ENCODE results near the gene PARP15.
A peak's percentile ranks its signal among the peaks of the same experiment; 100 is the strongest.
"Not testable (repeated sequence)": the region's sequence is repeated elsewhere in the genome, so short reads cannot be mapped to it uniquely, and the experiment has no call there.

PARP15 gene

GRCh38 chr3:122577409-122578031, at the start of gene PARP15:
PARP15 (plus strand) TSS chr3:122577650; CDS start chr3:122577668, 18 bp downstream.
- no peak for DNase-seq

DNA sequence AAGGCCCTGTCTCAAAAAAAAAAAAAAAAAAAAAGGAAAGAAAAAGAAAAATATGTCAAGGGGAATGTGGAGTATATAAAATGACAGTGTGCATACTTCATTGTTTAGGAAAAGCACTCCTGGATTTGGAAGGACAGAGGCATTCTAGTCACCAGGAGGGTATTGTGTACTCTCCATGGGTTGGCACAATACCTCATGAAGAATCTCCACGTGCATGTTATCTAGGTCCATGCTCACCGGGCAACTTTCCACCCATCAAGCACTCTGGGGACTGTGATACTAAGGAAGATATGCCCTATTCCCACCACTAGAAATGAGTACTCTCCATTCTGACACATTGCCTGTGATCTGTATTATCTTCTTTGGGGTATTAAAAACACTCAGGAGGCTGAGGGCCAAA, 47.3 kb upstream of the PARP15 start:
- no peak for DNase-seq

DNA sequence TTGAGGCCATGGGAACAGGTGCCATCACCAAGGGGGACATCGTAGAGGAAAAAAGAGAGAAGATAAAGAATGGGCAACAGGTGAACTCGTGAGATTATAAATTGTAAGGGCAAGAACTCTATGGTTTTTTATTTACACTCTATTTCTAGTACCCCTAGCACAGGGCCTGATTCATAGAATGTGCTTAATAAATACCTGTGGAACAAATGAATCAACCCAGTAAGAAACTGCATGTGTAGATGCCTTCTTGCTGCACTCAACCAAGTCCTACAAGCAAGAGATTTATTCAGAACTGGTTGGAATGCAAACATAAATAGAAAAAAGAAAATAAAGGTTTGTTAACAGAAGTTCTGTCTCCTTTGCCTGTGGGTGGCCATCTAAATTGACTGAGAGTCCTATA, 44.0 kb upstream of the PARP15 start:
- DNase-seq, result no peak

- no peak for DNase-seq
Measured at GRCh38 chr3:122533931-122534334, 43.5 kb upstream of the PARP15 start.

DNA sequence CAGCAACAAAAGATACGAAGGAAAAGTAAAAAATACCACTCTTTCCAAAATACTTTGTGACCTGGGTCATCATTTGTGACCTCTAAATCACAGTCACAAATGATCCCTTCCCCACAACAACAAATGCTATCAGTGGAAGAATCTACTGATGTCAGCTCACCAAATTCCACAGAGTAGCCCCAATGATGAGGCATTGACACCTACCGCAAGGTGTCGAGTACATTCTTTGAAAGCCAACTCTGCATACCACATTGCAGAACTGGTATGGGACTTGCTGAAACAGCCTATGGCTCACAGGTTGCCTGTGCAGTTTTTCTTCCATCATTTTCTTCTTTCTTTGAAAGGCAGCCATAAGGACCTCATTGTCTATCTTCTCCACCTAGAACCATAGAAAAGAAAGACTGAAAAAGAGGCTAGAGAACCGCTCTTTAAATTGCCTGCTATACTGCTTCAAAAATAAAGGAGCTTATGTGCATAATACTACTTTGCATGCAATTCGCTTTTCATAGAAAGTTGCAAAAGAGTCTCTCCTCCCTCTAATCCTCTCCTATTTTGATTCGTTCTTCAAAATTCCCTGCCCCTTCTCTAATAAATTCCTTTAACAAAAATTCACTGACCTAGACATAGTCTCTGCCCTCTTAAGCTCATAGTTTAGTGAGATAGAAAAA, 41.4 kb upstream of the PARP15 start:
- no peak for DNase-seq

DNA sequence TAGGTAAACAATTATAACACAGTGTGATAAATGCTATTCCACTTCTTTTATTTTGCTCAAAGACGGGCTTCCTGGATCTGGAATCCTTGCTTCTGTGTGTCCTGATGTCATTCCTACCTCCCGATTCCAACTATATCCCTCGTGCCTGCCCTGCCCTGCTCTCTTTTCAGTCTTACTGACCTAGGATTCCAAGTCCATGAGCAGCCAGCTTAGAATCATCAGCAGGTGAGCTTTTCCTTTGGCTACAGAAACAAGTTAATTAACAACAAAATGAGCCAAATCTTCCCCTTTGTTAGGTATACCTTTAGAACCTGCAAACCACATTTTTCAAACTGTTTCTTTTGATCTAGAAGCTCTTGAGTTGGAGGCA, 40.8 kb upstream of the PARP15 start:
- no peak for DNase-seq

GRCh38 chr3:122538956-122539490, 38.4 kb upstream of the PARP15 start:
- no peak for DNase-seq

GRCh38 chr3:122546151-122546550, 31.3 kb upstream of the PARP15 start:
- no peak for DNase-seq

DNA sequence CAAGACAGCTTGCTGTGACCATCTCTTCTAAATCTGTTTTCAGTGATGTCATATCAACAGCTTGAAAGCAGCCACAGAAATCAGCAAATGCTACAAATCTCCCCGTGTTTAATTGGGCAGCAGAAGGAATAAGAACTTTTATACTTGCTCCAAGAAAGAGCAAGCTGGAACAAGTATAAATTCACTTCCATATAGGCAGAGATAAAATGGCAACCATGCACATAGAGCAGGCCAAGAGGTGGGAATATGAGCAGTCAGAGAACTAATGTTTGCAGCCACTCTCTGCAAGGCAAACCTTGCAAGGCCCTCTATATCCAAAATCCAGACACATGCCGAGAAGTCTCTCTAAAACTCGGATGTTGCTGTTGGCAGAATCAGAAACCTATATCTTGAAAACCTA, 29.4 kb upstream of the PARP15 start:
- DNase-seq, result no peak

DNA sequence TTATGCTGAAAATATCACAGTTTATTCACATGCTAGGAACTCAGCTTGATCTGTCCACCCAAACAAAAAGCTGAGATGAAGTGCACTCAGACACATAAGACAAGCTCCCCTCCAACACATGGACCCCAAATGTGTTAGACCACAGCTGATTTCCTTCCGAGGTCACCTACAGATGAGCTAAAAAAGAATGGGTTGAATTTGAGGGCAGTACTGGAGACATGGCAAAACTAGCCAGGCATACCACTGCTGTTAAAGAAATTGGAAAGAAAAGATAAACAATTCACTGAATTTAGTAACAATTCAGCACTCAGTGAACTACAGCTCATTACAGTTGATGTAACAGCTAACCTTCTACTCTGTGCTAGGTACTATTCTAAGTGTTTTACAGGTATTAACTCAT, 28.8 kb upstream of the PARP15 start:
- no peak for DNase-seq

- no peak for DNase-seq
Measured at GRCh38 chr3:122553171-122553570, 24.3 kb upstream of the PARP15 start.

GRCh38 chr3:122555275-122556071, 22.0 kb upstream of the PARP15 start:
- no peak for DNase-seq

GRCh38 chr3:122557356-122557755, 20.1 kb upstream of the PARP15 start:
- no peak for DNase-seq

- no peak for DNase-seq
Measured at GRCh38 chr3:122558605-122559004, 18.8 kb upstream of the PARP15 start.

DNA sequence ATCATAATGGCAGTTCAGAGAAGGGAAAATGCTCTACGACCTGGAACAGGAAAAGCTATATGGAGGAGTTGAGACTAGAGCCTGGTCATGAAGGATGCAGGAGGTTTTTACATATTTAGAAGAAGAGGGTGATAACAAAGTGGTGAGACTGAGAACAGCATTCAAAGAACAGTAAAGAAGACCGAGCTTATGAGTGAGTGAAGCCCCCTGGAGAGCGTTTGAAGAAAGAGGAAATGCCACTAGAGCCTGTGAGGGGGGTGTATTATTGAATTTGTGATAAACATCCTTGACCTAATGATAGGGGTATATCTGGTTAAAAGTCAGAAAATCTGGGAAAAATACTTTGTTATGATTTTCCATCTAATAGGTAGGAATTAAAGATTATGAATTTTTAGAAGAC, 17.5 kb upstream of the PARP15 start:
- no peak for DNase-seq

DNA sequence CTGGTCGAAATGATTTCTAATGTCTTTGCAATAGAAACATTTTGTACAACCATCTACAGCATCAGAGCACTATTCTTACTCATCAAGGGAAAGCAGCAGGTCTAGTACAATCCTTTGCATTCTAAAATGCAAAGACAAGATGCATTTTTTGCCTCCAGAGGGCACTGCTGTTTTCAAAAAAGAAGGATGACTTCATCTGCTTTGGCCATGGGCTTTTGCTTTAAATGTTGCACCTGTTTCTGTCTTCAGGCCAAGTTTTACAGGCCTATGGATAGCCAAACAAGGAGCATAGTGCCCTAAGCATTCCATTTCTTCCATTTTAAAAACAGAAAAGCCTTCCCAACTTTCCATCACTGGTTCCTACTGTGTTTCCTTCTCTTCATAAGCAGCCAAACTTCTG, 16.8 kb upstream of the PARP15 start:
- DNase-seq, result peak; percentile 50

GRCh38 chr3:122562923-122563716, 14.3 kb upstream of the PARP15 start:
- DNase-seq, result no peak

DNA sequence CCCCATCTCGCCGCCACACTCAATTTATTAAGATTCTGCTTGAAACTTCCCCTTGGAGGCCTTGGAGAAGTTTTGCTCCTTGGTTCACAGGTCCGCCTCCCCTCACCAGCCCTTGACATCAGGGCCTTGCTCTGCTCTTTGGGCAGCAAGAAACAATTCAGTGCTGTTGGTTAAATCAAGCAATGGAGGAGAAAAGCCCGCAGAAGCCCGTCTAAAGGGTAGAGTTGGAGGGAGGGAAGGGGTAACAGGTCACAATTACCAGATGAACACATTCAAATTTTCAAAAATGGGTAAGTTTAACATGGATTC, 13.8 kb upstream of the PARP15 start:
- peak; percentile 62 for DNase-seq

DNA sequence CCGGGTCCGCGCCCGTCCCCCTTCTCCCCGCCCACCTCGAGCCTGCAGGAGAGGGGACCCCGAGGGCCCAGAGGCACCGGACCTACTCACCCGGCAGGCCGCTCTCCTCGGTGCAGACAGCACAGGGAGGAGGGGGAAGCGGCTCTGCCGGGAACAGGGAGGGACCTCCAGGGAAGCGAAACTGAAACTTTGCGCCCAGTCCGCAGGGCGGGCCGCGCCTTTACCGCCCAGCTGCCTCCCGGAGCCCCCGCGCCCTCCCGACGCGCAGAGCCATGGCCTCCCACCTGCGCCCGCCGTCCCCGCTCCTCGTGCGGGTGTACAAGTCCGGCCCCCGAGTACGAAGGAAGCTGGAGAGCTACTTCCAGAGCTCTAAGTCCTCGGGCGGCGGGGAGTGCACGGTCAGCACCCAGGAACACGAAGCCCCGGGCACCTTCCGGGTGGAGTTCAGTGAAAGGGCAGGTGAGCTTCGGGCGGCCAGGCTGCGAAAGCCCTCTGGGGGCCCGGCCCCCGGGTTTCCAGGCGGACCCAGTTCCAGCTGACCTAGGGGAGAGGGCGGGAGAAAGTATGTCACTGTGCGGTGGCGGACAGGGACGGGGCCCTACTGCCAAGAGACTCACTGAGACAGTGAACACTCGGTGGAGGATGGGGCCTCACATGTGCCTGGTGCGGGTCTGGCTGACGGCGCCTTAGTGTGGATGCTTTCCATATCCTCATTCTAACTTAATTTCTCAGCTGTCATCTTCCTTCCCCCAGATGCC, 13.1 kb upstream of the PARP15 start, which contains the start of the genes DTX3L and PARP9:
TSS of gene DTX3L (plus strand) at position 184 of the 758 bp plus-strand sequence. CDS start at position 273, 89 bp downstream.
TSS of gene PARP9 (minus strand) at position 146 of the 758 bp plus-strand sequence. CDS start 4,680 bp downstream, outside the sequence.
- DNase-seq, result peak; percentile 86

GRCh38 chr3:122568131-122568530, 9.3 kb upstream of the PARP15 start:
- DNase-seq, result not testable (repeated sequence)

DNA sequence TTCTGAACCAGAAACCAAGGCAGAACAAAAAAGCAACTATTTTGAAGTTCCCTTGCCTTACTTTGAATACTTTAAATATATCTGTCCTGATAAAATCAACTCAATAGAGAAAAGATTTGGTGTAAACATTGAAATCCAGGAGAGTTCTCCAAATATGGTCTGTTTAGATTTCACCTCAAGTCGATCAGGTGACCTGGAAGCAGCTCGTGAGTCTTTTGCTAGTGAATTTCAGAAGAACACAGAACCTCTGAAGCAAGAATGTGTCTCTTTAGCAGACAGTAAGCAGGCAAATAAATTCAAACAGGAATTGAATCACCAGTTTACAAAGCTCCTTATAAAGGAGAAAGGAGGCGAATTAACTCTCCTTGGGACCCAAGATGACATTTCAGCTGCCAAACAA, 8.7 kb upstream of the PARP15 start:
- DNase-seq, result no peak

DNA sequence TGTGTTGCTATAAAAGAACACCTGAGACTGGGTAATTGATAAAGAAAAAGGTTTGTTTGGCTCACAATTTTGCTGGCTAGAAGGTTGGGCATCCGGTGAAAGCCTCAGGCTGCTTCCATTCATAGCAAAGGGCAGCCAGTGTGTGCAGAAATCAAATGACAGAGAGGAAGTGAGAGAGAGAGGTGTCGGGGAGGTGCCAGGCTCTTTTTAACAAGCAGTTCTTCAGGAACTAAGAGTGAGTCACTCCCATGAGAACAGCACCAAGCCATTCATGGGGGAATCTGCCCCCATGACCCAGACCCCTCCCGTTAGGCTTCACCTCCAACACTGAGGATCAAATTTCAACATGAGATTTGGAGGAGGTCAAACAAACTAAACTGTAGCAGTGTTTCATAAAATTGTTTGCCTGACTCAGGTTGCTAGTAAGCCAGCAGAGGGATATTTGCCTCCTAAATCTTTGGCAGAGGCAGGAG, 4.5 kb upstream of the PARP15 start:
- DNase-seq, result no peak
